GM18870 (cell line): ENCODE results near the gene SLC15A1.

Experiments
- ATAC-seq: cut with Tn5 transposase; IDR thresholded peaks from one replicate; pipeline ENCODE4 v1.9.1; 2021; ENCODE audit warnings: moderate library complexity; ENCODE audit not compliant: unreplicated experiment

Gene SLC15A1

DNA sequence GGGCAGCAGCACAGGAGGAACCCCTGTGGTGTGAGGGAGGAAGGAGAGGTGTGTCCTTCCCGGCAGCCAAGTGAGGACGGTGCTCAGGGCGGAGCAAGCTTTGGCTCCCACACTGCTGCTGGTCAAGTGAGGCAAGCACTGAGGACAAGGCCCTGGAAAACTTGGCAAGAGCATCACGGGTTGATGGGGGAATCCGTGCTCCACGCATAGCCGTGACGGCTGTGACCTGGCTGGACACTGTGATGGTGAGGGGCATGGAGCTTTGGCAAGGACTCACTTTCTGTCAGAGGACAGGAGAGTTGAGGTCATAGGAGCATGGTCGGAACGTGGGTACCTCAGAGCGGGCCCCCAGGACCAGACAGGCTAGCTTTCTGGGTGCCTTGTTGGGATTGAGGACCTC is 29.0 kb upstream of the SLC15A1 start:
- ATAC-seq: no peak

DNA sequence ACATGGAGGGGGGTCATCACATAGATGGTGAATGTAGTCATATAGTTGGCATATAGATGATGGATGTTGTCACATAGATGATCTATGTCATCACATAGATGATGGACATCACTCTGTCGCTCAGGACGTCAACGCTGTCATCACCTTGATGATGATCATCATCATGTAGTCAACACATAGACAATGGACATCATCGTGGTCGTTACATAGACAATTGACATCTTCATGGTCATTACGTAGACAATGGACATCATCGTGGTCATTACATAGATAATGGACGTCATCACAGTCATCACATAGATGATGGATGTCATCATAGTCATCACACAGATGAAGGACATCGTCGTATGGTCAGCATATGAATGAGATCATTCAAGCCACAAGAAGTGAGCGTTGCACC is 28.6 kb upstream of the SLC15A1 start:
- ATAC-seq: no peak

DNA sequence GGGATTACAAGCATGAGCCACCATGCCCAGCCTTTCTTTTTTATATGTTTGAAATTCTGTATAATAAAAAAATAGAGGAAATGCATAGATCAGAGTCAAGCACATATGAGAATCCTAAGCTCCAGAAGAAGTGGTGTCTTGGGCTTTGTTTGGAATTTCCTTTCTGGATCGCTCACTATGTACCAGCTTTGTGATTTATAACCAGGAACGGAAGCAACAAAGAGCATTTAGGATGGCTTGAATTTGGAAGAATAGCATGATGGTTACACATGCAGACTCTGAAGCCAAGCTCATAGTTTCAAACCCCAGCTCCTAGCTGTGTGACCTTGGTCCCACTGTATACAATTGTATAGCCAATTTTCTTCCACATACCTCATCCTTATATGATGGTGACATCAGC is 28.0 kb upstream of the SLC15A1 start:
- no peak for ATAC-seq

- ATAC-seq: no peak
These were observed 27.2 kb upstream of the SLC15A1 start for GRCh38 chr13:98779695-98780094.

DNA sequence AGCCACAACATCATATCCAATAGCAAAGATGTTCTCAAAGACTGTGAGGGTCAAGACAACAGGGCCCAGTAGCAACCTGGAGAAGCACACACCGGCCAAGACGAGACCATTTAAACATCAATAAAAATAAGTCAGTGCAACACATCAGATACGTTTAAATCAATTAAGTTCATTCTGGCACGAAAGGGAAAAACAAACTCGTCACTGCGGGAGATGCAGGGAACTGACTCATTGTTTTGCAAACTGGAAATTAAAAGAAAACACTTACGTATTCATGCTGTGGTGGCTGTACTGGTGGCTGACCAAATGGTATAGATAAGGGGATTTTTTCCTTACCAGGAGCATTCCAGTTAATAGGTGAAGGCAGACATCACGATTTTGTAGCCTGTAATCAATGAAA is 26.3 kb upstream of the SLC15A1 start:
- no peak for ATAC-seq

DNA sequence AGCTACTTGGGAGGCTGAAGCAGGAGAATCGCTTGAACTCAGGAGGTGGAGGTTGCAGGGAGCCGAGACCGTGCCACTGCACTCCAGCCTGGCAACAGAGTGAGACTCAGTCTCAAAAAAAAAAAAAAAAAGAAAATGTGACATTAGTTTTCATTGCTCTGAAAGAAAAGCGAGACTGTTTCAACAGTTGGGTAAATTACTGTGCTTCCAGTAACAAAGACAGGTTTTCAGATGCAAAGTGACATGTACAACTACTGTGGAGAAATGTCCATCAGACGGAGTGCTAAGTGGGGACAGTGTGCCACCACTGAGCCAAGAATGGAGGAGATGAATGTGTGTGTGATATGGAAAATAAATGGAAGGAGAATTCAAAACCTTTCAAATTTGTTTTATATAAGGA is 24.2 kb upstream of the SLC15A1 start:
- ATAC-seq: no peak

- no peak for ATAC-seq
These were observed 23.5 kb upstream of the SLC15A1 start for GRCh38 chr13:98775844-98776598.

DNA sequence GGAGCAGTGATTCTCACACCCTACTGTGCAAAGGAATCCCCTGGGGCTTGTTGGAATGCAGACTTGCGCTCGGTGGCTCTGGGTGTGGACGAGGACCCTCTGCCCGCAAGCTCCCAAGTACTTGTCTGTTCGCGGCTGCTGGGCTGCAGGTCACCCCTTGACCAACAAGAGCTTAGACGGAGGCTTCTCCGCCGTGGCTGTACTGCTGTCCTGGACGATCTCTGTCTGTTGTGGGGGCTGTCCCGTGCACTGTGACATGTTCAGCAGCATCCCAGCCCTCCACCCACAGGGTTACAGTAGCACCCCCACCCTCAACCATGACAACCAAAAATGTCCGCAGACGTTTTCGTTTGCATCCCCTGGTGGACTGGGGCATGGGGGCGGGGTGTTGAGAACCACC is 22.9 kb upstream of the SLC15A1 start:
- ATAC-seq: no peak

GRCh38 chr13:98774776-98775175 is 22.3 kb upstream of the SLC15A1 start:
- ATAC-seq: no peak

GRCh38 chr13:98773921-98774320 is 21.4 kb upstream of the SLC15A1 start:
- ATAC-seq: no peak

DNA sequence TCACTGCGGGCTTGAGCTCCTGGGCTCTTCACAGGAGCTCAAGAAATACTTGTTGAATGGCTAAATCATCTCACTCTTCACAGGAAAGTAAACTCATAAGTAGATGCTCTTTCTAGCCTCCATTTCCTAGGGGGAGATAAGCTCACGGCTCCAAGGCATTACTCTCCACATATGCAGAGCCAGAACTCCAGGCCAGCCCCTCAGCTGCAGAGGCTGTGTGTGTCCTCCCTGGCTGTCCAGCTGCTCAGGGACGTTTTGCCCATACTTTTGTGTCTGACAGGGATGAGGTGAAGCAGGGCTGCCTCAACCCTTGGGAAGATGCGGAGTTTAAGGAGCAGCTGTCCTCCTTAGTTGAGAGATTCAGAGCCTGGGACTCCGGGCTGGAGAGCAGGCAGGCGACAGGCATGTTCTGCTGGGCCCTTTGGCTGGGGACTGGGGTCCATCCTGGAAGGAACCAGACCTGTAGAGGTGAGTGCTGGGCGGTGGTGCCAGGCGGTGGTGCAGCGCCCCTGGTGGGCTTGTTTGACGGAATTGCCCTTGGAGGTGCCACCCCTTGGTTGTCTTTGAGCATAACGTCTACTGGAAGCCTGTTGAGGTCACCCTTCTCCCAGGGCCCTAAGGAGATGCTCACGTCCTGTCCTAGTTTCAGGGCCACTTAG is 20.5 kb upstream of the SLC15A1 start:
- ATAC-seq: no peak

DNA sequence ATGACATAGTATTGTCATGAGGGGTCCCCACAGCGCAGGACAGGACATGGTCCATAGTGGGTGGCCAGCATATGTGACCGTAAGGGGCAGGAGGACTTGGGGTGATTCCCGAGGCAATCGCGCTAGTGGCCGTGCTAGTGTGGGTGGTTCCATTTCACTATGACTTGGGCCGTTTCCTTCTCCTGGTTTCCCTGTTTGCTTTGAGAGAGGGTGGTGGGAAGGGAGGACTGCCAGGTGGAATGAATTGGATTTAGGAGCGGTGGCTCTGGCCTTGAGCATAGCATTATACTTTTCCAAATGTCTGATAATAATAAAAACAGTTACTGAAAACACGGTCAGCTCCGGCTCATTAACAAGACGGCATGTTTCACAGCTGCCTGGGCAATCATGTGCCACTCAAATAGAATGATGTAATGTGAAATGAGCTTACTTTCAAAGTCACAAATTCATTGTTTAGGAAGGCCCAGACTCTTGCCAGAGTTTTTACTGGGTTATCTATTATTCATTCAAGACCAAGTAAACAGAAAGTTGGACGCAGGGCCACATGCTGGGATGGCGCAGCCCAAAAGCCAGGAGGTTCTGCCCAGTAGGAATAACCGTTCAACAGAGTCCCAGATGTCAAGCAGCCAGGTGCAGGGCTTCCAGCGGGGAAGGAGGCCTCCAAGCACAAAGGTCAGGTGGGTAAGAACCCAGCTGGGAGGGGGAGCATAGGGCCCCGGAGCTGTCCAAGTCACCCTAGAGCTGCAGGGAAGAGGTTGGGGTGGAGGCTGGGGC is 19.6 kb upstream of the SLC15A1 start:
- no peak for ATAC-seq

- no peak for ATAC-seq
These were observed 17.3 kb upstream of the SLC15A1 start for GRCh38 chr13:98769736-98770135.

DNA sequence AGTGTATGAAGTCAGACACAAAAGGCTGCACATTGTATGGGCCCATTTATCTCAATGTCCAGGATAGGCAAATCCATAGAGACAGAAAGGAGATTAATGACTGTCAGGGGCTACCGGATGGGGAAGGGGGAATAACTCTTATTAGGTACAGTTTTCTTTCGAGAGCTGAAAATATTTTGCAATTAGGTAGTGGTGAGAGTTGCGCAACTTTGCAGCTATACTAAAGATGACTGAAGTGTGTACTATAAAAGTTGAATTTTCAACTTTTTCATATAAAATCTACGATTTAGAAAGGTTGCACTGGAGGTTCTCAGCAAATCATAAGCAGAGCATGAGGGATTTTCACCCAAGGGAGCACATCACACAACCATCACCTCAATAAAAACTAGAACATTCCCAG is 16.1 kb upstream of the SLC15A1 start:
- no peak for ATAC-seq

GRCh38 chr13:98766697-98767096 is 14.2 kb upstream of the SLC15A1 start:
- no peak for ATAC-seq

DNA sequence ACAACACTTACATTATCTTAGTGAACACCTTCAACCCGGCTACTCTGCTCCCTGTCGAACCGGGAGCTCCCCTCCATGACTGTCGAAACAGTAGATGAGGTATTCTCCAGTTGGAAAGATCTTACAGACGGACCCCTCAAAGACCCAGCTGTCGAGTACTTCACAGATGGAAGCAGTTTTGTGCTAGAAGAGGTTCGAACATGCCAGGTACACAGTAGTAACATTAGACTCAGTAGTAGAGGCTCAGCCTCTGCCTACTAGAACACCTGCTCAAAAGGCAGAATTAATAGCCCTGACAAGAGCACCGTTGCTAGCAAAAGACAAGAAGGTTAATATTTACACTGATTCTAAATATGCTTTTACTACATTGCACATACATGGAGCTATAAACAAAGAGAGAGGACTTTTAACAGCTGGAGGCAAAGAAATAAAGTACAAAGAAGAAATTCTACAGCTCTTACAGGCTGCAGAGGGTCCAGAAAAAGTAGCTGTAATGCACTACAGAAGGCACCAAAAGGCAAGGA is 13.6 kb upstream of the SLC15A1 start:
- no peak for ATAC-seq

DNA sequence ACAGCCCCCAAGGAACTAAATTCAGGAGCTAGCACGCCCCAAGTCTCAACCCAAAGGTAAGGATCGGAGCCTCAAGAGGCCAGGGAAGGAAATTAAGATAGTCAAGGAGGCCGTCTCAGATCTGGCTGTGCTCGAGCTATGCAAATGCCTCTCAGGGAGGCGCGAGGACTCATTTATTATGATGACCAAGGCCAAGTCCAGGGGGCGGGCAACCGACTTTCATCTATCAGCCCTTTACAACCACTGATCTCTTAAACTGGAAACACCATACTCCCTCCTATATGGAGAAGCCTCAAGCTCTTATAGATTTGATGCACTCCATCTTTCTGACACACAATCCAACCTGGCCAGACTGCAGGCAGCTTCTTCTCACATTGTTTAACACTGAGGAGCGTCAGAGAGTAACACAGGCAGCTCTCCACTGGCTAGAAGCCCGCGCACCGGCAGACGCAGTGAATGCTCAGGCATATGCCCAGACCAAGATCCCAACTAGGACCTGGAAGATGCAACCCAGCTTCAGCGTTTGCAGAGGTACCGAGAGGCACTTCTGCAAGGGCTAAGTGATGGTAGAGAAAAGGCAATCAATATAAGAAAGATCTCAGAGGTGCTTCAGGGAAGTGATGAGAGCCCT is 9.6 kb upstream of the SLC15A1 start:
- no peak for ATAC-seq

GRCh38 chr13:98761126-98761985 is 8.9 kb upstream of the SLC15A1 start:
- peak; percentile 64 for ATAC-seq

GRCh38 chr13:98755729-98756128 is 3.3 kb upstream of the SLC15A1 start:
- ATAC-seq: no peak

GRCh38 chr13:98755116-98755515 is 2.6 kb upstream of the SLC15A1 start:
- no peak for ATAC-seq
